ENCODE results near the gene FGF7.

- TF ChIP-seq POLR2AphosphoS5 (IDR thresholded peaks at IDR 0.05; ENCODE audit: borderline replicate concordance, low read depth, low read length): no peak
- no peak for TF ChIP-seq EZH2 (IDR thresholded peaks at IDR 0.05)
These were observed 41.5 kb downstream of the FGF7 start for GRCh38 chr15:49464522-49464921.
